WTC11 (cell line): ENCODE data around the gene SELPLG. TPM values are rescaled to one million over a fixed set of nuclear protein-coding genes. Genes with fewer than 3 reads are reported as not detected.
"Not testable (repeated sequence)": the region's sequence is repeated elsewhere in the genome, so short reads cannot be mapped to it uniquely, and the experiment has no call there.

Source experiments
- ATAC-seq: fragments of 200-7000 bp; cut with Tn5 transposase; 2 replicates; pipeline ENCODE4 v1.10.0; 2021; ENCODE audit warnings: mild to moderate bottlenecking, moderate library complexity
- CTCF ChIA-PET: fragments of 300-600 bp; sonication (Branson Sonifier 250); formaldehyde crosslinking; loops from one replicate; lab custom pipeline; 2021; ENCODE audit warnings: antibody characterized with exemption; lab: Charles Lee
- POLR2A ChIA-PET: fragments of 350-600 bp; sonication (Branson Sonifier 250); formaldehyde crosslinking; loops from one replicate; lab custom pipeline; 2021; ENCODE audit warnings: antibody characterized with exemption; lab: Charles Lee
- DNase-seq: peaks from one replicate; pipeline ENCODE4 v3.0.0; 2021; ENCODE audit warnings: low spot score
- H3K27ac Mint-ChIP-seq: 2 replicates; pipeline ENCODE4 v1.8.0; 2021; ENCODE audit warnings: mixed read lengths
- H3K27me3 Mint-ChIP-seq: 2 replicates; pipeline ENCODE4 v1.8.0; 2021; ENCODE audit warnings: low read depth, mild to moderate bottlenecking, moderate library complexity, mixed read lengths
- H3K36me3 Mint-ChIP-seq: 2 replicates; pipeline ENCODE4 v1.8.0; 2021; ENCODE audit warnings: mixed read lengths
- H3K4me1 Mint-ChIP-seq: 2 replicates; pipeline ENCODE4 v1.8.0; 2022; ENCODE audit warnings: mixed read lengths
- H3K4me3 Mint-ChIP-seq: 2 replicates; pipeline ENCODE4 v1.8.0; 2021; ENCODE audit warnings: mild to moderate bottlenecking, moderate library complexity, mixed read lengths
- H3K9me3 Mint-ChIP-seq: 2 replicates; pipeline ENCODE4 v1.8.0; 2021; ENCODE audit warnings: mixed read lengths
- AR ChIP-seq: fragments of 250-450 bp; sonication (Bioruptor Pico); IDR thresholded peaks from 2 replicates; pipeline ENCODE4 v1.9.0; 2021; ENCODE audit warnings: mild to moderate bottlenecking
- ARID4B ChIP-seq: sonication (generic); formaldehyde crosslinking; IDR thresholded peaks from 2 replicates; pipeline ENCODE4 v1.8.0; 2023; ENCODE audit warnings: missing genetic modification reagents, mild to moderate bottlenecking, borderline replicate concordance
- ATF6 ChIP-seq: sonication (generic); formaldehyde crosslinking; IDR thresholded peaks from 2 replicates; pipeline ENCODE4 v1.8.1; 2023; ENCODE audit warnings: mild to moderate bottlenecking, missing genetic modification reagents
- E2F5 ChIP-seq: sonication (generic); formaldehyde crosslinking; IDR thresholded peaks from 2 replicates; pipeline ENCODE4 v1.8.1; 2022; ENCODE audit warnings: mild to moderate bottlenecking, moderate library complexity, missing genetic modification reagents
- ELF4 ChIP-seq: sonication (generic); formaldehyde crosslinking; IDR thresholded peaks from 2 replicates; pipeline ENCODE4 v1.8.1; 2022; ENCODE audit warnings: low read depth, mild to moderate bottlenecking, moderate library complexity, missing genetic modification reagents
- FOXP4 ChIP-seq: sonication (generic); formaldehyde crosslinking; IDR thresholded peaks from 2 replicates; pipeline ENCODE4 v1.8.0; 2022; ENCODE audit warnings: mild to moderate bottlenecking, missing genetic modification reagents
- HMGXB4 ChIP-seq: sonication (generic); formaldehyde crosslinking; IDR thresholded peaks from 2 replicates; pipeline ENCODE4 v1.8.1; 2023; ENCODE audit warnings: mild to moderate bottlenecking, moderate library complexity, missing genetic modification reagents
- PREB ChIP-seq: sonication (generic); formaldehyde crosslinking; IDR thresholded peaks from 2 replicates; pipeline ENCODE4 v1.8.1; 2022; ENCODE audit warnings: mild to moderate bottlenecking, missing genetic modification reagents, moderate library complexity, borderline replicate concordance
- TCF7 ChIP-seq: sonication (generic); formaldehyde crosslinking; IDR thresholded peaks from 2 replicates; pipeline ENCODE4 v1.8.0; 2022; ENCODE audit warnings: mild to moderate bottlenecking, low read depth, missing genetic modification reagents, moderate library complexity
- ZMAT4 ChIP-seq: fragments of 250-450 bp; sonication (Bioruptor Pico); IDR thresholded peaks from 2 replicates; pipeline ENCODE4 v1.9.0; 2021; ENCODE audit warnings: mild to moderate bottlenecking
- total RNA-seq: library from RNA; stranded (reverse); gene quantifications from 3 replicates; pipeline ENCODE4 v1.2.3, GENCODE V29; 2021

The SELPLG gene
- total RNA-seq, 1 experiment from 2014 or later, result 0.46 TPM

- no peak for DNase-seq
- Mint-ChIP-seq H3K36me3 (no peaks in the 10 kb centered on the region), H3K9me3 (no peaks in the 10 kb centered on the region), H3K4me3 (no peak overlapping the region), H3K27ac (no peak overlapping the region), H3K27me3 (no peaks in the 10 kb centered on the region), H3K4me1 (peaks cover 12% of the 10 kb centered on the region)
- TF ChIP-seq ELF4 (no peak), TCF7 (CRISPR knock-in tag) (no peak), PREB (CRISPR knock-in tag) (no peak), ZMAT4 (CRISPR knock-in tag) (no peak), E2F5 (no peak), AR (CRISPR knock-in tag) (no peak)
- POLR2A ChIA-PET, result no interaction called here
- CTCF ChIA-PET, result no interaction called here
- ATAC-seq, result no peak
Measured at GRCh38 chr12:108592033-108592909, 41.4 kb downstream of the SELPLG start.

GRCh38 chr12:108591267-108591980 is 42.3 kb downstream of the SELPLG start:
- no peaks in the 10 kb centered on the region for H3K9me3 Mint-ChIP-seq
- ChIA-PET POLR2A (no interaction called here), CTCF (no interaction called here)
- ATAC-seq (no peak), DNase-seq (no peak)
- H3K4me3 Mint-ChIP-seq, result no peak overlapping the region
- H3K27ac Mint-ChIP-seq, result no peak overlapping the region
- H3K36me3 Mint-ChIP-seq, result no peaks in the 10 kb centered on the region
- H3K4me1 Mint-ChIP-seq, result peaks cover 12% of the 10 kb centered on the region
- no peak for TF ChIP-seq FOXP4 (CRISPR knock-in tag)
- no peak for TF ChIP-seq HMGXB4
- TF ChIP-seq ATF6 (CRISPR knock-in tag), result no peak
- TF ChIP-seq ARID4B (CRISPR knock-in tag), result no peak
- no peak for TF ChIP-seq ELF4
- H3K27me3 Mint-ChIP-seq, result no peaks in the 10 kb centered on the region

- H3K27ac Mint-ChIP-seq, H3K36me3 Mint-ChIP-seq, H3K4me3 Mint-ChIP-seq, ATAC-seq, H3K27me3 Mint-ChIP-seq, DNase-seq, POLR2A ChIA-PET, H3K9me3 Mint-ChIP-seq: not testable (repeated sequence)
- peaks cover 12% of the 10 kb centered on the region for H3K4me1 Mint-ChIP-seq
- CTCF ChIA-PET, result interaction anchor here (0.5 to 1.0 kb wide), 2 partner anchors 28 to 56 kb away, joined by 4 read pairs; no protein-coding TSS in a partner anchor
Measured at GRCh38 chr12:108590463-108590862, 43.2 kb downstream of the SELPLG start.
